GM10266 (cell line): ENCODE data around the gene MUC15.

Experiments
- DNase-seq: peaks from one replicate; pipeline ENCODE4 v3.0.0; 2012; ENCODE audit errors: extremely low spot score
- CTCF ChIP-seq: IDR thresholded peaks from 2 replicates; pipeline ENCODE4 v1.5.1; 2012; ENCODE audit warnings: mild to moderate bottlenecking, low read depth; ENCODE audit not compliant: control insufficient read depth, insufficient read depth; ENCODE audit errors: missing control alignments

Gene MUC15

GRCh38 chr11:26584818-26585217 lies 12.8 kb upstream of the MUC15 start:
- TF ChIP-seq CTCF, result no peak
- DNase-seq, result no peak

- no peak for DNase-seq
- TF ChIP-seq CTCF, result no peak
Measured at GRCh38 chr11:26583550-26583949, 11.5 kb upstream of the MUC15 start.

GRCh38 chr11:26580929-26581328 lies 8.9 kb upstream of the MUC15 start:
- TF ChIP-seq CTCF, result no peak
- no peak for DNase-seq

- TF ChIP-seq CTCF, result no peak
- no peak for DNase-seq
Measured at GRCh38 chr11:26579683-26580082, 7.6 kb upstream of the MUC15 start.

- DNase-seq, result no peak
- TF ChIP-seq CTCF, result no peak
Measured at GRCh38 chr11:26578998-26579661, 7.1 kb upstream of the MUC15 start.

GRCh38 chr11:26575946-26576345 lies 3.9 kb upstream of the MUC15 start:
- no peak for DNase-seq

GRCh38 chr11:26573896-26574295 lies 1.8 kb upstream of the MUC15 start:
- DNase-seq, result no peak
- TF ChIP-seq CTCF, result no peak

More at GRCh38 chr11:26575946-26576345, 3.9 kb upstream of the MUC15 start:
- no peak for TF ChIP-seq CTCF
